H1 (cell line): Measurements from ENCODE around the gene ZSCAN4. TPM values are rescaled to one million over a fixed set of nuclear protein-coding genes. Genes with fewer than 3 reads are reported as not detected.

Source experiments
- KDM1A ChIP-seq: fragments of 200-600, 300-600 bp; sonication (generic); IDR thresholded peaks from 2 replicates; pipeline ENCODE4 v1.7.1; 2016; ENCODE audit warnings: mild to moderate bottlenecking, low read length, borderline replicate concordance
- SIN3A ChIP-seq, 2 experiments: IDR thresholded peaks in 1 of 2; conservative IDR thresholded peaks in 1 of 2; 2 replicates each; pipeline ENCODE4 v1.6.1; 2011 to 2012; ENCODE audit warnings: low read length in 2 of 2, improper control_type of control experiment in 1 of 2, low read depth in 1 of 2, mild to moderate bottlenecking in 1 of 2
- SRF ChIP-seq: IDR thresholded peaks from 2 replicates; pipeline ENCODE4 v1.6.1; 2011; ENCODE audit warnings: mild to moderate bottlenecking, low read depth, low read length, moderate library complexity
- polyA plus RNA-seq, 7 experiments: library from polyadenylated mRNA; depleted of rRNA in 3 of 7; stranded (reverse) in 5 of 7; unstranded in 2 of 7; fragments of >200 nt in 5 of 7; fragments of 200-250 nt in 2 of 7; gene quantifications; 1 replicate in 5 of 7; 2 replicates in 1 of 7; 4 replicates in 1 of 7; pipeline versions ENCODE4 v1.2.1 to v1.2.3, GENCODE V29; 2011 to 2013; ENCODE audit warnings: missing spikeins in 2 of 7, mixed read lengths in 2 of 7
- total RNA-seq: library from RNA; stranded (reverse); fragmentation: NEBNext Ultra II Directional; extraction: Animal tissue kit (Norgen Biotek cat#: 25700); gene quantifications from 2 replicates; pipeline ENCODE4 v1.2.1, GENCODE V29; 2021

Gene ZSCAN4
- total and polyA plus RNA-seq, 2 of the 8 experiments (the other 6 are each of a cell fraction or from before 2014, with no cell fraction given) = not detected

DNA sequence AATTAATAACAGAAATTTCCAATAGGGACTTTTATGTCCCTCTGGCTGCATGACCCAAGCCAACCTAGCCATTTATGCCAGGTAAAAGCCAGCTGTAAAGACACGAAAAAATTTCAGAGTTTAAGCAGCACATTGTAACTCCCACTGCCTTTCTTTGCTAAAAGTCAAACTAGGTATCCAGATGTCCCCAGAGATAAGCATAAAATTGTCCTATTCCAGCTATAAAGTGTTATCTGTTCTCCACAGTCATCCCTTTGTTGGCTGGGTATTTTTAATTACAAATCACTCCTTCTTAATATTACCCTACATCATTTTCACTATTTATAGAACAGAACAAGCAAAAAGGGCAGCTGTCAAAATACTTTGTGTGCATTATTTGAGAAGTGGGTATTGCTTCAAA lies 43.5 kb downstream of the ZSCAN4 start (continued):
- TF ChIP-seq SRF = no peak
- no peak for TF ChIP-seq SIN3A (conservative IDR thresholded peaks at IDR 0.05 in 1 of 2, IDR thresholded peaks at IDR 0.05 in 1 of 2; ENCODE audit: low read depth in 1 of 2, low read length in 2 of 2)
- TF ChIP-seq KDM1A = no peak
- TF ChIP-seq, all 59 proteins: peak for 0
